ENCODE data around the gene CDHR4.
A peak's percentile ranks its signal among the peaks of the same experiment; 100 is the strongest.
"Not testable (repeated sequence)": the region's sequence is repeated elsewhere in the genome, so short reads cannot be mapped to it uniquely, and the experiment has no call there.

Gene CDHR4

DNA sequence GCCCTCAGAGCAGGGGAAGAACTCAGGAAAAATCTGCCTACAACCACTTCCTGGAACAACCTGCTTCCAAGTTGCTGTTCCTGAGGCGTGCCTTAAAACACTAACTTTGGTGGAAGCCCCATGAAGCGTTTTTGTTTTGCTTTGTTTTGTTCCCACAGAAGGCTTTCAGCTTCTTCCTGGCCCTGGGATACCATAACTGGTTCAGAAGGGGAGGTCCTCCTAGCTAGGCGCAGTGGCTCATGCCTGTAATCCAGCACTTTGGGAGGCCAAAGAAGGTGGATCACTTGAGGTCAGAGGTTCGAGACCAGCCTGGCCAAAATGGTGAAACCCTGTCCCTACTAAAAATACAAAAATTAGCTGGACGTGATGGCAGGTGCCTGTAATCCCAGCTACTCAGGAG is 12.1 kb downstream of the CDHR4 start:
- Histone ChIP-seq H3K4me3 (ENCODE audit: low read depth in 1 of 2, low read length in 2 of 2) (peak overlapping the region in 1 of 2 donors; percentile 75), H3K27ac (ENCODE audit: low read depth, low read length) (no peak overlapping the region), H3K4me1 (ENCODE audit: insufficient read depth, low read length) (peaks cover 24% of the 10 kb centered on the region), H3K27me3 (ENCODE audit: control insufficient read depth in 1 of 2, insufficient read depth in 2 of 2, low read length in 2 of 2) (no peaks in the 10 kb centered on the region), H3K36me3 (ENCODE audit: insufficient read depth, low read length) (peaks cover 5% of the 10 kb centered on the region), H3K9me3 (ENCODE audit: low read length) (no peaks in the 10 kb centered on the region), H3K9ac (ENCODE audit: low read length) (no peak overlapping the region)

DNA sequence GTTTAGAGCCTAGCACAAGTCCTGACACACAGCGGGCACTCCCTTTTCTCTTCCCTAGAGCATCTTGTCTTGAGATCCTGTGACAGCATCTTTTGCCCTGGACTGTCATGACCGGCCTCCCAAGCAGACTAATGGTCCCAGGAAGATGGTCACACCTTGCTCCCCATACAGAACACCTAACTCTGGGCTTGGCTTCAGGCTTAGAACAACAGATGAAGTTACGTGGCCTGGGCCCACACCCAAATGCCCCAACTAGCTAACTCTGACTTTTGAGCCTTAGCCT is 12.6 kb downstream of the CDHR4 start:
- H3K4me1 ChIP-seq (ENCODE audit: insufficient read depth, low read length) = peaks cover 24% of the 10 kb centered on the region
- no peaks in the 10 kb centered on the region for H3K9me3 ChIP-seq (ENCODE audit: low read length)
- H3K9ac ChIP-seq (ENCODE audit: low read length) = peak overlapping the region; percentile 63
- peaks cover 5% of the 10 kb centered on the region for H3K36me3 ChIP-seq (ENCODE audit: insufficient read depth, low read length)
- H3K27ac ChIP-seq (ENCODE audit: low read depth, low read length) = peak overlapping the region; percentile 87
- H3K4me3 ChIP-seq (ENCODE audit: low read depth in 1 of 2, low read length in 2 of 2) = peak overlapping the region in 1 of 2 donors; percentile 75
- no peaks in the 10 kb centered on the region for H3K27me3 ChIP-seq (ENCODE audit: control insufficient read depth in 1 of 2, insufficient read depth in 2 of 2, low read length in 2 of 2)

DNA sequence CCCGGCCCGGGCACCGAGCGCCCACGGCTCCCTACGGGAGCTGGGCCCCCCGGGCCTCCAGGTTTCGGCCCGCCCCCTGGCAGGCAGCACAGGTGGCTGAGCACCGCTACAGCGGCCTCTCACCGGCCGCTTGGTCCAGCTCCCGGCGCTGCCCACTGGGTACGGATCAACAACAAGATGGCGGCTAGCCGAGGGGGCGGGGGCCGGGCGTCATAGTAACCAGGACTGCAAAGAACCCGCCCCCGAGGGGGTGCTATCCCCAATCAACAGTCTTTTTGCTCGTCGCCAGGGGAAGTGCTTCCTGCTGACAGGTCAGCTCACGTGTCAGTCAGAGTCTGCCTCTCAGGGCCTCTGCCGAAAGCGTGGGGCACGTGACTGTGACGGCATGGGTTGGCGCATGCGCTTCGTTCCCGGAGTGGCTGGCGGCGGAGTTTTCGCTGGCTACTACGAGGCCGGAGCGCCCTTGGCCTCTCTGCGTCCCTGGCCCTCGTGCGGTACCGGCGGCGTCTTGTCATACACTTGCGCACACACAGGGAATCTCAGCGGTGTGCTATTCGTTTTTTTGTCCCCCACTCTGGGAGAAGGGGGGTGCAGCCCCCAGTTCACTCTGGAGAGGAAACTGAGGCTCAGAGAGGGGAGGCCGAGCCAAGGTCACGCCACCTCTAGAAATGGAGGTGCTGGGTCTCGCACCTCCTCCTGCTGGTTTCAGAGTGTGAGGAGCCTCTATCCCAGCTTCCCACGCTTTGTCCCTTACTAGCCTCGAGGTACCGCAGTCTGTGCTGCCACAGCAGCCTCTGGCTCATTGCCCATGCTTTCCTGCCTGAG is 13.1 kb downstream of the CDHR4 start, which contains the start of gene IP6K1:
IP6K1 (minus strand) TSS at position 186 of the 825 bp plus-strand sequence. CDS start 38,502 bp downstream, outside the sequence.
- peak within 1 kb of the TSS; percentile 80 for H3K9ac ChIP-seq (ENCODE audit: low read length)

DNA sequence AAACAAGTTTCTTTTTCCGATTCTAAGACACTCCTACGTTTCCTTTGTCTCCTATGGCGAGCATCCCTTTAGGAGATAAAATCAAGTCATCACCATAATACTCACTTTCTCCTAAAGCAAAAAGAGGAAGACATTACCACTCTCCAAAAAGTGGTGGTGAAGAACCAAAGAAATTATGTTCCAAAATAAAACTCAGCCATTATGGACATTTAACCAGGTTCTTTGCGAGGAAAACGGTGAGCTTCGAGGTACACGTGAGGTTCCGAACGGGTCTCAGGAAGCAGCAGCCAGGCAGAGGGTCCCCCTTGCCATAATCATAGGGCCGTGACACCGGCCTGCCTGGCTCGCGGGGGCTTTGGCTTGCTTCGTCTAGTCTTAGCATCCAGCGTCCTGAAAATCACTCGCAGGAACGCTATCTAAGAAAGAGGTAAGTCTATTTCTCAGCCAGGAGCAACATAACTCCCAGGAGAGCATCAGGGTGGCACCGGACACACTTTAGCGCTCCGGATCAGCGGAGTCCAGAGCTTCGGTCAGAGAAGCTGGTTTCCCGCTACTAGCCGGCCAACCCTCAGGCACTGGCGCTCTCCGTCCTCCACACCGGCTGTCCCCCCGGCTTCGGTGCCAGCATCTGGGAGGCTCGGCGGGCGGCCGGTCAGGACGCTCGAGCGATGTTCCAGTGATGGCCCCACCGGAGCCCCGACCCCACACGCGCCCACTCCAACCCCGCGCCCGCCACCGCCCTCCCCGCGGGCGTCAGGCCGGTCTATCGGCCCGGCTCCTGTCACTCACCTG is 13.9 kb downstream of the CDHR4 start:
- peaks cover 14% of the 10 kb centered on the region for H3K36me3 ChIP-seq (ENCODE audit: insufficient read depth, low read length)
- H3K9ac ChIP-seq (ENCODE audit: low read length) = peak overlapping the region; percentile 80
- H3K4me1 ChIP-seq (ENCODE audit: insufficient read depth, low read length) = peaks cover 24% of the 10 kb centered on the region
- no peaks in the 10 kb centered on the region for H3K27me3 ChIP-seq (ENCODE audit: control insufficient read depth in 1 of 2, insufficient read depth in 2 of 2, low read length in 2 of 2)
- H3K27ac ChIP-seq (ENCODE audit: low read depth, low read length) = peak overlapping the region; percentile 87
- no peaks in the 10 kb centered on the region for H3K9me3 ChIP-seq (ENCODE audit: low read length)
- H3K4me3 ChIP-seq (ENCODE audit: low read depth in 1 of 2, low read length in 2 of 2) = peak overlapping the region; percentile 75 to 94

More for the DNA sequence above, 13.1 kb downstream of the CDHR4 start, which contains the start of gene IP6K1:
- Histone ChIP-seq H3K27me3 (ENCODE audit: control insufficient read depth in 1 of 2, insufficient read depth in 2 of 2, low read length in 2 of 2) (no peaks in the 10 kb centered on the region), H3K9me3 (ENCODE audit: low read length) (no peaks in the 10 kb centered on the region), H3K4me1 (ENCODE audit: insufficient read depth, low read length) (peaks cover 24% of the 10 kb centered on the region), H3K27ac (ENCODE audit: low read depth, low read length) (peak within 1 kb of the TSS; percentile 87), H3K36me3 (ENCODE audit: insufficient read depth, low read length) (peaks cover 6% of the 10 kb centered on the region), H3K4me3 (ENCODE audit: low read depth in 1 of 2, low read length in 2 of 2) (peak within 1 kb of the TSS; percentile 75 to 94)

DNA sequence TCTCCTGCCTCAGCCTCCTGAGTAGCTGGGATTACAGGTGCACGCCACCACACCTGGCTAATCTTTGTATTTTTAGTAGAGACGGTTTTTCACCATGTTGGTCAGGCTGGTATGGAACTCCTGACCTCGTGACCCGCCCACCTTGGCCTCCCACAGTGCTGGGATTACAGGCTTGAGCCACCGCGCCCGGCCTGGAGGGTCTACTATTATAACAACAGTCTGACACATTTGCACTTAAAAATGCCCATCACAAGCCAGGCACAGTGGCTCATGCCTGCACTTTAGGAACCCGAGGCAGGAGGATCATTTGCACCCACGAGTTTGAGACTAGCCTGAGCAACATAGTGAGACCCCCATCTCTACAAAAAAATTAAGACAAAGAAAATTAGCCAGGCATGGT is 17.4 kb downstream of the CDHR4 start:
- peaks cover 32% of the 10 kb centered on the region for H3K4me1 ChIP-seq (ENCODE audit: insufficient read depth, low read length)

DNA sequence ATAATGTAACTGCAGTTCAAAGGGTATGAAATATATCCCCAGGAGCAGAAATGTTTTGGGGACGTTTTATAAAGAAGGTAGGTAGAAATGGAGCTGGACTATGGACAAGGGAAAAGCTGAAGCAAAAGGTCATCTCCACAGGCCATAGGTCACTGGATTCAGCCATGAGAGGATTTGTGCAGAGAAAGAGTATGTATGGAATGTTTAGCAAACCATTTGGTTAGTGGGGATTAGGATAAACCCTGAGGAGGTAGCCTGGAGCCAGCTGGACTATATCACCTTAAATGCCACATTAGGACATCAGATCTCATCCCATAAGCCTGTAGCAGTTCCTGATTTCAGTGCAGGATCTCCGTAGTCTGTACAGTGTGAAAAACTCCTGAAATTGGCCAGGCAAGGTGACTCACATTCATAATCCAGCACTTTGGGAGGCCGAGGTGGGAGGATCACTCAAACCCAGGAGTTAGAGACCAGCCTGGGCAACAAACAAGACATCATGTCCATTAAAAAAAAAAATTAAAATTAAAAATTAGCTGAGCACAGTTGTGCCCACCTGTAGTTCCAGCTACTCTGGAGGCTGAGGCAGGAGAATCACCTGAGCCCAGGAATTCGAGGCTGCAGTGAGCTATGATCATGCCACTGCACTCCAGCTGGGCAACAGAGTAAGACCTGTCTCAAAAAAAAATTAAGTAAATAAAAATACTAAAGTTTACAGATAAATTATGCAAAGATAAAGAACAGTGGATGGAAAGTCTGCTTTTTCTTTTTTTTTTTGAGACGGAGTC is 18.1 kb downstream of the CDHR4 start:
- H3K9ac ChIP-seq (ENCODE audit: low read length) = no peak overlapping the region
- no peak overlapping the region for H3K27ac ChIP-seq (ENCODE audit: low read depth, low read length)

More for the DNA sequence above, 17.4 kb downstream of the CDHR4 start:
- not testable (repeated sequence) for H3K9me3 ChIP-seq (ENCODE audit: low read length); H3K27me3 ChIP-seq (ENCODE audit: control insufficient read depth in 1 of 2, insufficient read depth in 2 of 2, low read length in 2 of 2); H3K4me3 ChIP-seq (ENCODE audit: low read depth in 1 of 2, low read length in 2 of 2); H3K9ac ChIP-seq (ENCODE audit: low read length); H3K27ac ChIP-seq (ENCODE audit: low read depth, low read length)
- H3K36me3 ChIP-seq (ENCODE audit: insufficient read depth, low read length) = peaks cover 20% of the 10 kb centered on the region

DNA sequence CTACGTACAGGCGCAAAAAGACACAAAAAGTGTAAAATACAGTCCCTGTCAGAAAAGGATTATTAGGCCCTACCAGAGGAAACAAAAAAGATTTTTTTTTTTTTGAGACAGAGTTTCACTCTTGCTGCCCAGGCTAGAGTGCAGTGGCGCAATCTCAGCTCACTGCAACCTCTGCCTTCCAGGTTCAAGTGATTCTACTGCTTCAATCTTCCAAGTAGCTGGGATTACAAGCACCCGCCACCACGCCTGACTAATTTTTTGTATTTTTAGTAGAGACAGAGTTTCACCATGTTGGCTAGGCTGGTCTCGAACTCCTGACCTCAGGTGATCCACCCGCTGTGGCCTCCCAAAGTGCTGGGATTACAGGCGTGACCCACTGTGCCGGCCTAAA is 18.7 kb downstream of the CDHR4 start:
- not testable (repeated sequence) for H3K9ac ChIP-seq (ENCODE audit: low read length)
- peaks cover 20% of the 10 kb centered on the region for H3K36me3 ChIP-seq (ENCODE audit: insufficient read depth, low read length)

More for the DNA sequence above, 18.1 kb downstream of the CDHR4 start:
- Histone ChIP-seq H3K9me3 (ENCODE audit: low read length) (no peaks in the 10 kb centered on the region), H3K4me1 (ENCODE audit: insufficient read depth, low read length) (peaks cover 25% of the 10 kb centered on the region), H3K27me3 (ENCODE audit: control insufficient read depth in 1 of 2, insufficient read depth in 2 of 2, low read length in 2 of 2) (no peaks in the 10 kb centered on the region), H3K36me3 (ENCODE audit: insufficient read depth, low read length) (peaks cover 20% of the 10 kb centered on the region), H3K4me3 (ENCODE audit: low read depth in 1 of 2, low read length in 2 of 2) (no peak overlapping the region)

DNA sequence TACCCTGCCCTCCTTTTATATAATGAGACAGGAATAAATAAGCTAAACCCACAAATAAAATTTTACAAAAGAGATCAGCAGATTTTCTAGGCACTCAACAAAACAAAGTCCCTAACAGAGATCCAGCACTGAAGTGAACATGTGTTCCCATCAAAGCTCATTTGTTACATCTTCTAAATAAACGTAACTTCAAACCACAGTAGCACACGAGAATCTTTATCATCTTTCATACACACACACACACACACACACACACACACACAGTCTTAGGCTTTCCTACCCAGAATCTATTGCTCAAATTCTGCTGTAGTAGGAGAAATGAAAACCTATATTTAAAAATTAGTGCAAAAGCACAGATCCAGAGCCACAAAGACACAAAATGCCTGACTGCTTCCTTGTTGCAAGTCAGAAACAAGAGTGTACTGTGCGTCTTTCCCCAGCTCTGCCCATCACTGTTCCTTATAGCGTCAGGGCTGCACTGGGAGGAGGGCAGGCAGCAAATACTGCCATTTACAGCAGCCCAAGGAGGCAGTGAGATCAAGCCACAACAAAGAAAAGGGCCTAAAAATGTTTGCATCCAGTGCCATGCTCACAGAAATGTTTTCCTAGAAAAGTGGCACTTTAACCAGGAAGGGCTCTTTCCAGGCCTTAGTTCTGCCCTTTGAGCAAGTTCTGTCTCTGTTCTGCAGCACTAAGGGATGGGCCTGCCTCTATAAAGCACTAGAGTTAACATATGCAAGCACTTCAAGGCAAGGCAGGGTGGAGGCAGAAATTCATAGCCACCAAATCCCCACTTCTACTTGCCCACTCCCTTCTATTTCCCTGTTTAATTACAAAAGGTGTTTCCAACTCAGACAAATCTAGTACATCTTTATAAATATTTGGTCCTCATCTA is 19.3 kb downstream of the CDHR4 start:
- no peak overlapping the region for H3K4me3 ChIP-seq (ENCODE audit: low read depth in 1 of 2, low read length in 2 of 2)
- H3K36me3 ChIP-seq (ENCODE audit: insufficient read depth, low read length) = peaks cover 20% of the 10 kb centered on the region
- H3K27me3 ChIP-seq (ENCODE audit: control insufficient read depth in 1 of 2, insufficient read depth in 2 of 2, low read length in 2 of 2) = no peaks in the 10 kb centered on the region
- H3K9ac ChIP-seq (ENCODE audit: low read length) = no peak overlapping the region
- no peak overlapping the region for H3K27ac ChIP-seq (ENCODE audit: low read depth, low read length)
- no peaks in the 10 kb centered on the region for H3K9me3 ChIP-seq (ENCODE audit: low read length)
- H3K4me1 ChIP-seq (ENCODE audit: insufficient read depth, low read length) = peaks cover 26% of the 10 kb centered on the region

More for the DNA sequence above, 18.7 kb downstream of the CDHR4 start:
- H3K4me3 ChIP-seq (ENCODE audit: low read depth in 1 of 2, low read length in 2 of 2); H3K27me3 ChIP-seq (ENCODE audit: control insufficient read depth in 1 of 2, insufficient read depth in 2 of 2, low read length in 2 of 2); H3K9me3 ChIP-seq (ENCODE audit: low read length); H3K27ac ChIP-seq (ENCODE audit: low read depth, low read length): not testable (repeated sequence)
- H3K4me1 ChIP-seq (ENCODE audit: insufficient read depth, low read length) = peaks cover 25% of the 10 kb centered on the region

DNA sequence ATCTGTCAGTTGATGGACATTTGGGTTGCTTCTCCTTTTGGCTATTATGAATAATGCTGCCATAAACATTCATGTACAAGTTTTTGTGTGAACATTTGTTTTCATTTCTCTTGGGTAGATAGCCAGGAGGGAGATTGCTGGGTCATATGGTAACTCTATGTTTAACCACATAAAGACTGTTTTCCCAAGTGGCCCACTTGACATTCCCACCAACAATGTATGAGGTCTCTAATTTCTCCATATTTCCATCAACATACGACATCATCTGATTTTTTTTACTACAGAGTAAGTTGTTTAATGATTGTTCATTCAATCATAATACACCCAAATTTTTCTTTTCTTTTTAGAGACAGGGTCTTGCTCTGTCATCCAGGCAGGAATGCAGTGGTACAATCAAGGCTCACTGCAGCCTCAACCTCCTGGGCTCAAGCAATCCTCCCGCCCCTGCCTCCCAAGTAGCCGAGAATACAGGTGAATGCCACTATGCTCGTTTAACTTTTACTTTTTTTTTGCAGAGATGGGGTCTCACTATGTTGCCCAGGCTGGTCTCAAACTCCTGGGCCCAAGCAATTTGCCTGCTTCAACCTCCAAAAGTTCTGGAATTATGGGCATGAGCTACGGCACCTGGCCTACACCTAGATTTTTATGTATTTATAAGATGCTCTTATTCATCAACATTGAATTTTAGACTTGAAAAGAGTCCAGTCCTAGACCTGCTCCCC is 20.2 kb downstream of the CDHR4 start:
- no peak overlapping the region for H3K9ac ChIP-seq (ENCODE audit: low read length)
- no peak overlapping the region for H3K4me3 ChIP-seq (ENCODE audit: low read depth in 1 of 2, low read length in 2 of 2)
- H3K4me1 ChIP-seq (ENCODE audit: insufficient read depth, low read length) = peaks cover 26% of the 10 kb centered on the region
- peaks cover 15% of the 10 kb centered on the region for H3K36me3 ChIP-seq (ENCODE audit: insufficient read depth, low read length)
- no peaks in the 10 kb centered on the region for H3K9me3 ChIP-seq (ENCODE audit: low read length)
- H3K27me3 ChIP-seq (ENCODE audit: control insufficient read depth in 1 of 2, insufficient read depth in 2 of 2, low read length in 2 of 2) = no peaks in the 10 kb centered on the region
- no peak overlapping the region for H3K27ac ChIP-seq (ENCODE audit: low read depth, low read length)

DNA sequence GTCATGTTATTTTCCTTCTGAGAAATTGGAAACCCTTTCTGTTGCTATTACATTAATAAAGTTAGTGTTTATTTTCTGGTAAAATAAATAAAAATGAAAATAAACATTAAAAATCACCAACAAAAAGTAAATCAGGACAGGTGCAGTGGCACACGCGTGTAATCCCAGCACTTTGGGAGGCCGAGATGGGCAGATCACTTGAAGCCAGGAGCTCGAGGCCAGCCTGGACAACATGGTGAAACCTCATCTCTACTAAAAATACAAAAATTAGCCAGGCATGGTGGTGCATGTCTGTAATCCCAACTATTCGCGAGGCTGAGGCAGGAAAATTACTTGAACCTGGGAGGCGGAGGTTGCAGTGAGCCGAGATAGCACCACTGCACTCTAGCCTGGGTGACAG is 23.6 kb downstream of the CDHR4 start:
- H3K4me3 ChIP-seq (ENCODE audit: low read depth in 1 of 2, low read length in 2 of 2); H3K27ac ChIP-seq (ENCODE audit: low read depth, low read length): not testable (repeated sequence)
- H3K4me1 ChIP-seq (ENCODE audit: insufficient read depth, low read length) = peaks cover 25% of the 10 kb centered on the region

More for the DNA sequence above, 23.6 kb downstream of the CDHR4 start:
- H3K27me3 ChIP-seq (ENCODE audit: control insufficient read depth in 1 of 2, insufficient read depth in 2 of 2, low read length in 2 of 2); H3K9ac ChIP-seq (ENCODE audit: low read length); H3K9me3 ChIP-seq (ENCODE audit: low read length); H3K36me3 ChIP-seq (ENCODE audit: insufficient read depth, low read length): not testable (repeated sequence)
